DMS153 treated with DMSO at 0.1 percent for 48 hours (cell line): Measurements from ENCODE around the gene TTLL5.

Experiments
- DNase-seq: peaks from one replicate; lab custom pipeline; 2025; ENCODE audit not compliant: unreplicated experiment; lab: John Stamatoyannopoulos, UW

TTLL5 gene

GRCh38 chr14:75697386-75697785 is 36.3 kb downstream of the TTLL5 start:
- DNase-seq: no peak

GRCh38 chr14:75697918-75698317 is 36.9 kb downstream of the TTLL5 start:
- DNase-seq: no peak

- DNase-seq: no peak
Observed at GRCh38 chr14:75699331-75699730, 38.3 kb downstream of the TTLL5 start.

- no peak for DNase-seq
Observed at GRCh38 chr14:75700295-75700694, 39.2 kb downstream of the TTLL5 start.

GRCh38 chr14:75702122-75702521 is 41.1 kb downstream of the TTLL5 start:
- DNase-seq: no peak

GRCh38 chr14:75702616-75703261 is 41.7 kb downstream of the TTLL5 start:
- no peak for DNase-seq

GRCh38 chr14:75703467-75703866 is 42.4 kb downstream of the TTLL5 start:
- no peak for DNase-seq

GRCh38 chr14:75705014-75705413 is 44.0 kb downstream of the TTLL5 start:
- no peak for DNase-seq

GRCh38 chr14:75709207-75709812 is 48.3 kb downstream of the TTLL5 start:
- DNase-seq: peak; percentile 61

GRCh38 chr14:75711105-75711795 is 50.2 kb downstream of the TTLL5 start:
- no peak for DNase-seq

- DNase-seq: no peak
Observed at GRCh38 chr14:75711796-75712211, 50.8 kb downstream of the TTLL5 start.

- DNase-seq: no peak
Observed at GRCh38 chr14:75714991-75715390, 53.9 kb downstream of the TTLL5 start.

GRCh38 chr14:75715926-75716780 is 55.1 kb downstream of the TTLL5 start:
- DNase-seq: no peak

GRCh38 chr14:75717729-75718128 is 56.7 kb downstream of the TTLL5 start:
- no peak for DNase-seq

- DNase-seq: no peak
Observed at GRCh38 chr14:75718199-75718598, 57.2 kb downstream of the TTLL5 start.

GRCh38 chr14:75720116-75720515 is 59.1 kb downstream of the TTLL5 start:
- no peak for DNase-seq

- no peak for DNase-seq
Observed at GRCh38 chr14:75720842-75721498, 59.9 kb downstream of the TTLL5 start.

- DNase-seq: no peak
Observed at GRCh38 chr14:75723716-75724115, 62.7 kb downstream of the TTLL5 start.

GRCh38 chr14:75724414-75725204 is 63.6 kb downstream of the TTLL5 start:
- no peak for DNase-seq

GRCh38 chr14:75725481-75725880 is 64.4 kb downstream of the TTLL5 start:
- no peak for DNase-seq
